Measurements from ENCODE around the gene TXLNB. TPM values are rescaled to one million over a fixed set of nuclear protein-coding genes. Genes with fewer than 3 reads are reported as not detected.
A peak's percentile ranks its signal among the peaks of the same experiment; 100 is the strongest.
"Not testable (repeated sequence)": the region's sequence is repeated elsewhere in the genome, so short reads cannot be mapped to it uniquely, and the experiment has no call there.

The TXLNB gene
- total RNA-seq, 2 donors from 2014 or later, result 0.22 to 0.29 TPM

GRCh38 chr6:139235661-139236060, 56.1 kb downstream of the TXLNB start:
- intact Hi-C loops (cut with DNase I), result loop anchor here (10.0 kb wide), 1 partner anchor 111 kb away; no protein-coding TSS in a partner anchor
- H3K36me3 ChIP-seq, result no peaks in the 10 kb centered on the region
- H3K4me3 ChIP-seq, result no peak overlapping the region
- TF ChIP-seq CTCF (IDR thresholded peaks at IDR 0.05), result no peak
- no peak overlapping the region for H3K27ac ChIP-seq
- no peak for DNase-seq
- H3K9ac ChIP-seq (ENCODE audit: low read depth in 2 of 2, low read length in 2 of 2), result no peak overlapping the region
- no peaks in the 10 kb centered on the region for H3K9me3 ChIP-seq
- H3K4me1 ChIP-seq, result no peaks in the 10 kb centered on the region
- no peaks in the 10 kb centered on the region for H3K27me3 ChIP-seq

GRCh38 chr6:139234193-139234592, 57.6 kb downstream of the TXLNB start:
- H3K4me1 ChIP-seq; H3K36me3 ChIP-seq; H3K9me3 ChIP-seq; DNase-seq; H3K4me3 ChIP-seq; H3K27me3 ChIP-seq; H3K27ac ChIP-seq; H3K9ac ChIP-seq (ENCODE audit: low read depth in 2 of 2, low read length in 2 of 2): not testable (repeated sequence)
- intact Hi-C loops (cut with DNase I), result loop anchor here (10.0 kb wide), 1 partner anchor 109 kb away; no protein-coding TSS in a partner anchor

- Histone ChIP-seq H3K4me3 (no peak overlapping the region), H3K27ac (no peak overlapping the region)
- intact Hi-C loops (cut with DNase I), result loop anchor here (10.0 kb wide), 1 partner anchor 106 kb away; no protein-coding TSS in a partner anchor
Measured at GRCh38 chr6:139231206-139231605, 60.6 kb downstream of the TXLNB start.

GRCh38 chr6:139230391-139230840, 61.4 kb downstream of the TXLNB start:
- no peak overlapping the region for H3K27ac ChIP-seq
- H3K9me3 ChIP-seq, result no peaks in the 10 kb centered on the region
- no peak for DNase-seq
- no peak for TF ChIP-seq CTCF (IDR thresholded peaks at IDR 0.05)
- H3K36me3 ChIP-seq, result no peaks in the 10 kb centered on the region
- H3K27me3 ChIP-seq, result no peaks in the 10 kb centered on the region
- intact Hi-C loops (cut with DNase I), result loop anchor here (10.0 kb wide), 1 partner anchor 106 kb away; no protein-coding TSS in a partner anchor
- no peak overlapping the region for H3K4me3 ChIP-seq
- H3K9ac ChIP-seq (ENCODE audit: low read depth in 2 of 2, low read length in 2 of 2), result no peak overlapping the region
- no peaks in the 10 kb centered on the region for H3K4me1 ChIP-seq

More at GRCh38 chr6:139231206-139231605, 60.6 kb downstream of the TXLNB start:
- no peaks in the 10 kb centered on the region for H3K27me3 ChIP-seq
- no peak for DNase-seq
- H3K9ac ChIP-seq (ENCODE audit: low read depth in 2 of 2, low read length in 2 of 2), result no peak overlapping the region
- H3K9me3 ChIP-seq, result no peaks in the 10 kb centered on the region
- H3K36me3 ChIP-seq, result no peaks in the 10 kb centered on the region
- no peak for TF ChIP-seq CTCF (IDR thresholded peaks at IDR 0.05)
- H3K4me1 ChIP-seq, result no peaks in the 10 kb centered on the region

- intact Hi-C loops (cut with DNase I); H3K9me3 ChIP-seq; H3K4me1 ChIP-seq; DNase-seq; H3K36me3 ChIP-seq; H3K4me3 ChIP-seq; H3K27ac ChIP-seq; H3K27me3 ChIP-seq; H3K9ac ChIP-seq (ENCODE audit: low read depth in 2 of 2, low read length in 2 of 2): not testable (repeated sequence)
Measured at GRCh38 chr6:139228387-139228786, 63.4 kb downstream of the TXLNB start.

- Histone ChIP-seq H3K27me3 (no peaks in the 10 kb centered on the region), H3K27ac (peak overlapping the region; percentile 26), H3K9ac (ENCODE audit: low read depth in 2 of 2, low read length in 2 of 2) (no peak overlapping the region), H3K9me3 (no peaks in the 10 kb centered on the region), H3K36me3 (no peaks in the 10 kb centered on the region), H3K4me1 (peaks cover 2% of the 10 kb centered on the region), H3K4me3 (no peak overlapping the region)
- no peak for TF ChIP-seq CTCF (IDR thresholded peaks at IDR 0.05)
- DNase-seq, result no peak
- intact Hi-C loops (cut with DNase I), result loop anchor here (2.0 kb wide), 1 partner anchor 143 kb away; no protein-coding TSS in a partner anchor
Measured at GRCh38 chr6:139219746-139220145, 72.1 kb downstream of the TXLNB start.

Data from colonic mucosa (tissue), 4 donors.